ENCODE results near the gene ARHGDIB.

ARHGDIB gene

DNA sequence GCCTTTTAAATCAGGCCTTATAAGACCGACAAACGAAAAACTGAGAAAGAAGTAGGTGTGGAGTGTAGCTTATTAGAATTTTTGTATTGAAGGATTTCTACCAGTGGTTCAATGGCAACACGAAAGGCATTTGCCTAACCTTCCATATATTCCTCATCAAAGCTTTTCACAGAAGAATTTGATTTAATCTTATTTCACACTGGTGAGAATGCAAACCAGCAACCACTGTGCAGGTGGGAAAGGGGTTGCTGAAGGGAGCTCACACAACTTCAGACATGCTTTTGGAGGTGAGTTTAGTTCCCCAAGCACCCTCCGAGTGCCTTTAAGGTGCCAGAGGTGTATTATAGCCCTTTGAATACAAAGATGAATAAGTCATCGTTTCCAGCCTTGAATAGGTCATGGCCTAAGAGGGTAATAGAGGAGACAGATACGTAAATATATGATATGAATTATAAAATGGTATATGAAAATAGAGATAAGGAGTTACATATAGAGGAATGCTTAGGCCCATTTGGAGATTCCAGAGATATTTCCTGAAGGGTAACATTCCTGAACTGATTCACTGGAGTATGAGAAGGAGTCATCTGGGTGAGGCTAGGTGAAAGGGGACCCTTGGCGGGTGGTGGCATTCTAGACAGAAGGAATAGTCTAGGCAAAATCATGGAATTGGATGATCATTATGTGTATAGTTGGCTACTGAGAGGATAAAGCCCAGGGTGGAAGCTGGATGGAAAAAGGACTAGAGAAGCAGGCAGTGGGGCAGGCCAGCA is 29.4 kb downstream of the ARHGDIB start:
- Histone ChIP-seq H3K9me3 (ENCODE audit: insufficient read depth, low read length) (no peaks in the 10 kb centered on the region), H3K27me3 (ENCODE audit: insufficient read depth, insufficient read length) (no peaks in the 10 kb centered on the region), H3K9ac (ENCODE audit: insufficient read length, low read depth) (no peak overlapping the region), H3K4me3 (ENCODE audit: insufficient read length, low read depth) (no peak overlapping the region), H3K36me3 (ENCODE audit: insufficient read depth, insufficient read length, low read length) (no peaks in the 10 kb centered on the region), H3K4me1 (ENCODE audit: insufficient read depth, insufficient read length) (no peaks in the 10 kb centered on the region)
- TF ChIP-seq SUZ12 (IDR thresholded peaks at IDR 0.05; ENCODE audit: extremely low read depth, insufficient read depth, insufficient read length) (no peak), YY1 (IDR thresholded peaks at IDR 0.05; ENCODE audit: insufficient read depth, insufficient read length) (no peak), ZNF274 (IDR thresholded peaks at IDR 0.05; ENCODE audit: low read depth, low read length) (no peak)
- DNase-seq (ENCODE audit: low read depth, low spot score) = no peak

DNA sequence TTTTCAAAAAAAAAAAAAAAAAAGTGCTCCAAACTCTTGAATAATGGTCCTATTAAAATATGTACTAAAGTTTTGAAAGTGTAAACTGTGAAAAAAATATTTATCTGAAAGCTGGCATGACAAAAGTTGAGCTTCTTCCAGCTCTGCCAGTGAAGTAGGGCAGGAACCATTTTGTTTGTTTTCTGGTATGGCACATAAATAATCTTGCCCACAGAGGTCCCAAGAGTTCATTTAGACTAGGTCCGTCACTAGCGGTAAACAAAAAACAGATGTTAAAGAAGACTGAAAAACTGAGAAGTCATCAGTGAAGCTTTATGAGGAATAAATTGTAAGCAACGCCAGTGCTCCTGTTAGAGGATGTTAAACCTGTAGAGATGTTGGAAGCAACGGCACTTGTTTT is 30.0 kb downstream of the ARHGDIB start:
- TF ChIP-seq ZNF274 (IDR thresholded peaks at IDR 0.05; ENCODE audit: low read depth, low read length) = no peak
- TF ChIP-seq SUZ12 (IDR thresholded peaks at IDR 0.05; ENCODE audit: extremely low read depth, insufficient read depth, insufficient read length) = no peak
- no peak for TF ChIP-seq YY1 (IDR thresholded peaks at IDR 0.05; ENCODE audit: insufficient read depth, insufficient read length)
- no peak for DNase-seq (ENCODE audit: low read depth, low spot score)
- Histone ChIP-seq H3K9me3 (ENCODE audit: insufficient read depth, low read length) (no peaks in the 10 kb centered on the region), H3K27me3 (ENCODE audit: insufficient read depth, insufficient read length) (no peaks in the 10 kb centered on the region), H3K9ac (ENCODE audit: insufficient read length, low read depth) (no peak overlapping the region), H3K4me1 (ENCODE audit: insufficient read depth, insufficient read length) (no peaks in the 10 kb centered on the region), H3K36me3 (ENCODE audit: insufficient read depth, insufficient read length, low read length) (no peaks in the 10 kb centered on the region), H3K4me3 (ENCODE audit: insufficient read length, low read depth) (no peak overlapping the region)

DNA sequence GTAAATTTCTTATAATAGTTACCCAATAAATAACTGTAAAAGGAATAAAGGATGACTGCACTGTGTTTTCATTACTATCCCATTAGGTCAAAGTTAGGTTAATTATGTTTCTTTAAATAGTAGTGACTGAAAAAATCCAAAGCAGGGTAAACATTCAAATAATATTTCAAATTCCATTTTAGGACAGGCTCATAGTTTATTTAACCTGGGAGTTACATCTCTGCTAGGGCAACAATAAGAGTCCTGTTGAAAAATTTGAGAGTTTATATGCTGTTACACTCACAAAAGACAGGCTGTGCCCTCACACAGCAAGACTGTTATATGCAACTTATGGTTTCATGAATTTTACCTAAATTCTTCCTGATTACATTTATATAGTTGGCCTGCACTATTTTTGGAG is 31.1 kb downstream of the ARHGDIB start:
- no peaks in the 10 kb centered on the region for H3K4me1 ChIP-seq (ENCODE audit: insufficient read depth, insufficient read length)

DNA sequence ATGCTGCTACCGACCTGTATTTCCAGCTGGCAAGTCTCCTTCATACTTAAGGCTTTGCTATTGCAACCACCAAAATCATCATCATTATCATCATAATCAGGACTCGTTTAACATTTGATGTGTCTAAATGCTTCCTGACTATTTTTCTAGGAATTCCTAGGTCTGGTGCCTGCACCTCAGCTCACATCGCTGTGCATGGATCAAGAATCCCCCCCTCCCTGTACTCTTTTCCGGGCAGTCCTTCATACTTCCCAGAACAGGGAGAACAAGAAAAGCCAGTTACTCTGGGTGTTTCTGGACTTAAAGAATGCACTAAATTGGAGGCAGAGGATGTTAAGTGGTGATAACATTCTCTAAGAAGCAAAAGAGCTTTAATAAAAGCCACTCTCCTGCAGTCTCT is 32.5 kb downstream of the ARHGDIB start:
- TF ChIP-seq YY1 (IDR thresholded peaks at IDR 0.05; ENCODE audit: insufficient read depth, insufficient read length) = no peak
- TF ChIP-seq SUZ12 (IDR thresholded peaks at IDR 0.05; ENCODE audit: extremely low read depth, insufficient read depth, insufficient read length) = no peak
- TF ChIP-seq ZNF274 (IDR thresholded peaks at IDR 0.05; ENCODE audit: low read depth, low read length) = no peak
- no peaks in the 10 kb centered on the region for H3K9me3 ChIP-seq (ENCODE audit: insufficient read depth, low read length)
- H3K4me3 ChIP-seq (ENCODE audit: insufficient read length, low read depth) = no peak overlapping the region
- H3K9ac ChIP-seq (ENCODE audit: insufficient read length, low read depth) = no peak overlapping the region
- DNase-seq (ENCODE audit: low read depth, low spot score) = no peak
- H3K27me3 ChIP-seq (ENCODE audit: insufficient read depth, insufficient read length) = no peaks in the 10 kb centered on the region
- H3K4me1 ChIP-seq (ENCODE audit: insufficient read depth, insufficient read length) = no peaks in the 10 kb centered on the region
- no peaks in the 10 kb centered on the region for H3K36me3 ChIP-seq (ENCODE audit: insufficient read depth, insufficient read length, low read length)

More for the DNA sequence above, 31.1 kb downstream of the ARHGDIB start:
- DNase-seq (ENCODE audit: low read depth, low spot score) = no peak
- no peaks in the 10 kb centered on the region for H3K27me3 ChIP-seq (ENCODE audit: insufficient read depth, insufficient read length)
- TF ChIP-seq ZNF274 (IDR thresholded peaks at IDR 0.05; ENCODE audit: low read depth, low read length) = no peak
- TF ChIP-seq YY1 (IDR thresholded peaks at IDR 0.05; ENCODE audit: insufficient read depth, insufficient read length) = no peak
- no peak for TF ChIP-seq SUZ12 (IDR thresholded peaks at IDR 0.05; ENCODE audit: extremely low read depth, insufficient read depth, insufficient read length)
- H3K36me3 ChIP-seq (ENCODE audit: insufficient read depth, insufficient read length, low read length) = no peaks in the 10 kb centered on the region
- H3K9me3 ChIP-seq (ENCODE audit: insufficient read depth, low read length) = no peaks in the 10 kb centered on the region
- no peak overlapping the region for H3K4me3 ChIP-seq (ENCODE audit: insufficient read length, low read depth)
- no peak overlapping the region for H3K9ac ChIP-seq (ENCODE audit: insufficient read length, low read depth)

DNA sequence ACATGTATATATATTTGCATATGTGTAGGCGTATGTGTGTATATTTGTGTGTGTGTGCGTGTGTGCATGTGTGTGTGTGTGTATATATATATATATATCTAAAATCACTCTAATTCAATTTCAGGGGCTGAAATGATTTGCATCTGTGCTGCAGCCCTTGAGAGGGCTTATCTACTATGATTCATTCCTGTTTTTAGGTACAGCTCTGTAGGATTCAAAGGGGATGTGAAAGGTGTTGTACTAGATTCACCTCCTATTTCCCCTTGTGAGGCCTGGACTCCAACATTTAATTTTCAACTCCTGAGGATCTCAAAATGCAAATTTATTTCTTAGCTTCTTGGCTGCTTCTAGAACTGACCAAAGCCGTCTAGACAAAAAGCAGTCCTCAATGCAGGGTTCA is 34.1 kb downstream of the ARHGDIB start:
- Histone ChIP-seq H3K27me3 (ENCODE audit: insufficient read depth, insufficient read length) (no peaks in the 10 kb centered on the region), H3K4me3 (ENCODE audit: insufficient read length, low read depth) (no peak overlapping the region), H3K36me3 (ENCODE audit: insufficient read depth, insufficient read length, low read length) (no peaks in the 10 kb centered on the region), H3K9me3 (ENCODE audit: insufficient read depth, low read length) (no peaks in the 10 kb centered on the region), H3K9ac (ENCODE audit: insufficient read length, low read depth) (no peak overlapping the region), H3K4me1 (ENCODE audit: insufficient read depth, insufficient read length) (no peaks in the 10 kb centered on the region)
- TF ChIP-seq YY1 (IDR thresholded peaks at IDR 0.05; ENCODE audit: insufficient read depth, insufficient read length) = no peak
- no peak for TF ChIP-seq ZNF274 (IDR thresholded peaks at IDR 0.05; ENCODE audit: low read depth, low read length)
- no peak for TF ChIP-seq SUZ12 (IDR thresholded peaks at IDR 0.05; ENCODE audit: extremely low read depth, insufficient read depth, insufficient read length)
- DNase-seq (ENCODE audit: low read depth, low spot score) = no peak

DNA sequence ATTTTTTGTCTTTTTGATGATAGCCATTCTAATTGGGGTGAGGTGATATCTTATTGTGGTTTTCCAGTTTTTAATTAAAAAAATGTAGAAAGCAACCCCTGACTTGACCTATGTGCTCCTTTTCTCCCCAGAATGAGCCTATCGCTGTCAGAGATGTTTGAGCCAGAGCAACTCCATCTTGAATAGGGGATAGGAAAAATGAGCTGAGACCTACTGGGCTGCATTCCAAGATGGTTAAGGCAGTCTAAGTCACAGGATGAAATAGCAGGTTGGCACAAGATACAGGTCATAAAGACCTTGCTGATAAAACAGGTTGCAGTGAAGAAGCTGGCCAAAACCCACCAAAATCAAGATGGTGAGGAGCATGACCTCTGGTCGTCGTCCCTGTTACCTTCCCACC is 36.9 kb downstream of the ARHGDIB start:
- no peaks in the 10 kb centered on the region for H3K36me3 ChIP-seq (ENCODE audit: insufficient read depth, insufficient read length, low read length)
- DNase-seq (ENCODE audit: low read depth, low spot score) = no peak
- TF ChIP-seq ZNF274 (IDR thresholded peaks at IDR 0.05; ENCODE audit: low read depth, low read length) (no peak), YY1 (IDR thresholded peaks at IDR 0.05; ENCODE audit: insufficient read depth, insufficient read length) (no peak), SUZ12 (IDR thresholded peaks at IDR 0.05; ENCODE audit: extremely low read depth, insufficient read depth, insufficient read length) (no peak)
- no peaks in the 10 kb centered on the region for H3K27me3 ChIP-seq (ENCODE audit: insufficient read depth, insufficient read length)
- no peak overlapping the region for H3K4me3 ChIP-seq (ENCODE audit: insufficient read length, low read depth)
- H3K9ac ChIP-seq (ENCODE audit: insufficient read length, low read depth) = no peak overlapping the region
- no peaks in the 10 kb centered on the region for H3K9me3 ChIP-seq (ENCODE audit: insufficient read depth, low read length)
- no peaks in the 10 kb centered on the region for H3K4me1 ChIP-seq (ENCODE audit: insufficient read depth, insufficient read length)

DNA sequence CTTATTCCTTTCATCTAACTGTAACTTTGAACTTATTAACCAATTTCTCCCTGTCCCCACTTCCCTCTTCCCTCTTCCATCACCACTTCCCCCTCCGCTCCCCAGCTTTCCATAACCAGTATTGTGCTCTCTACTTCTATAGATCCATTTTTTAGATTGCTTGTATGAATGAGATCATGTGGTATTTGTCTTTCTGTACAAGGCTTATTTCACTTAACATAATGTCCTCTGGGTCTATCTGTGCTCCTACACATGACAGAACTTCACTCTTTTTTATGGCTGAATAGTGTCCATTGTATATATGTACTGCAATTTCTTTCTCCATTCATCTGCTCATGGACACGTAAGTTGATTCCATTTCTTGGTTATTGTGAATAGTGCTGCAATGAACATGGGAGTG is 37.5 kb downstream of the ARHGDIB start:
- no peaks in the 10 kb centered on the region for H3K9me3 ChIP-seq (ENCODE audit: insufficient read depth, low read length)
- H3K36me3 ChIP-seq (ENCODE audit: insufficient read depth, insufficient read length, low read length) = no peaks in the 10 kb centered on the region
- H3K4me1 ChIP-seq (ENCODE audit: insufficient read depth, insufficient read length) = no peaks in the 10 kb centered on the region

More for the DNA sequence above, 37.5 kb downstream of the ARHGDIB start:
- no peaks in the 10 kb centered on the region for H3K27me3 ChIP-seq (ENCODE audit: insufficient read depth, insufficient read length)
- no peak overlapping the region for H3K4me3 ChIP-seq (ENCODE audit: insufficient read length, low read depth)
- no peak overlapping the region for H3K9ac ChIP-seq (ENCODE audit: insufficient read length, low read depth)
- TF ChIP-seq ZNF274 (IDR thresholded peaks at IDR 0.05; ENCODE audit: low read depth, low read length) (no peak), YY1 (IDR thresholded peaks at IDR 0.05; ENCODE audit: insufficient read depth, insufficient read length) (no peak), SUZ12 (IDR thresholded peaks at IDR 0.05; ENCODE audit: extremely low read depth, insufficient read depth, insufficient read length) (no peak)
- DNase-seq (ENCODE audit: low read depth, low spot score) = no peak
